IMR-90 (cell line): ENCODE results near the gene NRN1.

Experiments used
- CTCF ChIP-seq: conservative IDR thresholded peaks from 2 replicates; pipeline ENCODE4 v1.5.1; 2012; ENCODE audit warnings: mild to moderate bottlenecking, low read depth, low read length, improper control_type of control experiment
- ELK1 ChIP-seq: fragments of 150-350 bp; IDR thresholded peaks from 2 replicates; pipeline ENCODE4 v1.6.1; 2016; ENCODE audit warnings: low read depth, mild to moderate bottlenecking, low read length, moderate library complexity, borderline replicate concordance

DNA sequence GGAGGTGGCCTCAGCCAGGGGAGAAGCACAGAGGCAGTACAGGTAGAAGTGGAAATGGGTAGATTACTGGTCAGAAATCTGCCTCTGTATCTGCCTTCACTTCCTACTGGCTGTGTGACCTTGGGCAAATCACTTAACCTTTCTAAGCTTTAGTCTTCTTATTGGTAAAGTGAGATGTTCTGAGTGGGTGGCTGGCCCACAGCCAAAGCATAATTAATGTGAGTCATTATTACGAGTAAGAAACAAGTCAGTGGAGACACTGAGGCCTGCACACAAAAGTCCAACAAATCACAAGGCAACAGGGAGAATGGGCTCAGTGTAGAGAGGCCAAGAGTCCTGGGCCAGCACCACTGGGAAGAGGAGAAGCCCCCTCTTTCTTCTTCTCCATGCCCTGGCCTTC lies 39.1 kb downstream of the NRN1 start:
- TF ChIP-seq CTCF (no peak), ELK1 (no peak)
